Spinal cord (tissue), 10 donors: ENCODE results near the gene SLC51B. TPM values are rescaled to one million over a fixed set of nuclear protein-coding genes. Genes with fewer than 3 reads are reported as not detected.
"Not testable (repeated sequence)": the region's sequence is repeated elsewhere in the genome, so short reads cannot be mapped to it uniquely, and the experiment has no call there.

ENCODE experiments used
- DNase-seq, 6 donors: peaks; one replicate each; pipeline versions ENCODE4 v3.0.0 to v3.0.0-alpha.2; 2013 to 2015; ENCODE audit warnings: low spot score in 6 of 6, low read depth in 4 of 6
- H3K27ac ChIP-seq: one replicate; pipeline ENCODE4 v1.5.1; 2013; ENCODE audit warnings: low read depth, low read length, control low read depth
- H3K27me3 ChIP-seq: one replicate; pipeline ENCODE4 v1.6.1; 2013; ENCODE audit warnings: low read length; ENCODE audit not compliant: control insufficient read depth, insufficient read depth
- H3K36me3 ChIP-seq: one replicate; pipeline ENCODE4 v1.6.1; 2013; ENCODE audit warnings: low read length; ENCODE audit not compliant: control insufficient read depth, insufficient read depth
- H3K4me1 ChIP-seq: one replicate; pipeline ENCODE4 v1.6.1; 2013; ENCODE audit warnings: low read length; ENCODE audit not compliant: control insufficient read depth, insufficient read depth
- H3K4me3 ChIP-seq: one replicate; pipeline ENCODE4 v1.5.1; 2013; ENCODE audit warnings: low read depth, low read length, control low read depth
- H3K9me3 ChIP-seq: one replicate; pipeline ENCODE4 v1.6.1; 2013; ENCODE audit warnings: low read length; ENCODE audit not compliant: control insufficient read depth, insufficient read depth
- WGBS: methylation state at CpG from one replicate; pipeline ENCODE4 v1.1.5; 2013; ENCODE audit warnings: missing lambda C conversion rate; ENCODE audit not compliant: insufficient coverage; 5-methylcytosine and 5-hydroxymethylcytosine counted together
- polyA plus RNA-seq, 2 donors: library from polyadenylated mRNA; unstranded; fragments of 120-200 nt; gene quantifications; one replicate each; pipeline ENCODE4 v1.2.1, GENCODE V29; 2013; ENCODE audit not compliant: insufficient read length in 2 of 2
- total RNA-seq, 2 donors: library from RNA; depleted of rRNA in 1 of 2; stranded (reverse); fragments of 120-200 nt in 1 of 2; fragments of >200 nt in 1 of 2; gene quantifications; one replicate each; pipeline versions ENCODE4 v1.2.3 to v1.2.4, GENCODE V29; 2013 to 2014
- donor health status: healthy.

The SLC51B gene
- total and polyA plus RNA-seq, 4 donors, result 0.44 to 2.3 (median 1.1) TPM; not detected in 1

DNA sequence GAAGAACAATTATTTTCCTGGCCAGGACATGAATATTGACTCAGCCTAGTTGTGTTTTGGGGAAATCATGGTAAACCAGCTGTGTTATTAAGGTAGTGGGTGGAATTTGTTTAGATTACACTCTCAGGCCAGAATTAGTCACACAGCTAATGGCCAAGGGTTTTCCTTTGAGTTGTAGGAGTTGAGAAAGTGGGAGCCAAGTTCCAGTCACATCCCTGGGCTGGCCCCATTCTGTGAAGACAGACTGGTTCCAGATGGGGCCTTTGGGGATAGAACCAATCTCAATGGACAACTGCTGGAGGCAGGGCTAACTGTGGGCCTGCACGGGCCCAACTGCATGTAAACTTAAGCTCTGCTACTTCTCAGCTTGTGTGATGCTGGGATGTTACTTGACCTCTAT lies 24.0 kb downstream of the SLC51B start:
- peak overlapping the region; percentile 40 for H3K27ac ChIP-seq
- no peaks in the 10 kb centered on the region for H3K9me3 ChIP-seq
- peaks cover 36% of the 10 kb centered on the region for H3K27me3 ChIP-seq
- no peak for DNase-seq
- H3K4me1 ChIP-seq, result peaks cover 56% of the 10 kb centered on the region
- WGBS, result 80% methylated on average over 1 of the region's 1 CpG
- peaks cover 2% of the 10 kb centered on the region for H3K36me3 ChIP-seq
- H3K4me3 ChIP-seq, result no peak overlapping the region

DNA sequence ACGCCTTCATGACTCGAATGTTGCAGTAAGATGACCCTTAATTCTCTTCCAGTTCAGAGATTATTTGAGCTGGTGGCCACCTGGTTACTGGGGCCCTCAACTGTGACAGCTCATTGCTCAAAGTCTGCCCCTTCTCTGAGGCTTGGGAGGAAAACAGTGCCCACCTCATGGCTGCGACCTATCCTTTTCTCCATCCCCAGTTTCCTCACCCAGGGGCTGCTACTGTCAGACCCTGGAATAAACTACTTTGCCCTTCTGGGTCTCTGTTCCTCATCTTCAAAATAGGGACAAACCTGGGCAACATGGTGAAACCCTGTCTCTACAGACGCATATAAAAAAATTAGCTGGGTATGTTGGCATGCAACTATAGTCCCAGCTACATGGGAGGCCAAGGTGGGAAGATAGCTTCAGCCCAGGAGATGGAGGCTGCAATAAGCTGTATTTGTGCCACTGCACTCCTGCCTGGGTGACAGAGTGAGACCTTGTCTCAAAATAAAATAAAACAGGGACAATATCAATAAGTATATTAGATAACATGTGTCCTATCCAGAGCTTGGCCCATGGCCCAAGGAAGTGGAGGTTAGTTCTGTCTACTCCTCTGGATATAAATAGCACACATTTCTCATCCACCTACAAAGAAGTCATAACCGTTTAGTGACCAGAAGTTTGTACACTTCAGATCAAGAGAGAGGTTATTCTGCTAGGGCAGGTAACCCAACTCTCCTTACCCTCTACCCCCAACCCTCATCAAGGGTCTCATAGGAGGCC lies 24.8 kb downstream of the SLC51B start:
- Histone ChIP-seq H3K27me3 (peaks cover 33% of the 10 kb centered on the region), H3K27ac (peak overlapping the region; percentile 7), H3K36me3 (peaks cover 1% of the 10 kb centered on the region), H3K9me3 (no peaks in the 10 kb centered on the region), H3K4me1 (peaks cover 53% of the 10 kb centered on the region), H3K4me3 (no peak overlapping the region)
- WGBS, result 84% methylated on average over 4 of the region's 5 CpGs
- no peak for DNase-seq

DNA sequence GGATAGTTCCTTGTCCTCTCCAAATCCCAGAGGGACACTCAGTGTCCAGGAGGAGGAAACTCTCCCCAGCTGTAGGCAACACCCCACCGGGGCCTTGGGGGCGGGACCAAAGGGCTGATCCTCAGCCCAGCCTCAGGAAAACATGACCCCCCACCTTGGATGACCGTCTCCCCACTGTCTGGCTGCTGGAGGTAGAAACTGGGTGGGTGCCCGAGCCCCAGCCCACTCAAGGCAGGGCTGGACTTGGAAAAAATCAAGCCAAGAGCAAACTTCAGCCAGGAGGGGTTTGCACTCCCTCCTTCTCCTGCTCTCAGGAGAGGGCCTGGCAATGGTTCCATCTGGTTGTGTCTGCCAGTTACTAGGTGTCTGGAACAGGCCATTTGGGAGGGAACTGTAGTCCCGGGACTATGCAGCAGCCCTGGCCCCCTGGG lies 26.2 kb downstream of the SLC51B start:
- H3K4me3 ChIP-seq, result no peak overlapping the region
- H3K27me3 ChIP-seq, result peaks cover 24% of the 10 kb centered on the region
- WGBS, result 19% methylated on average over 2 of the region's 5 CpGs
- peak in 1 of 6 donors; percentile 84 for DNase-seq
- H3K4me1 ChIP-seq, result peaks cover 50% of the 10 kb centered on the region
- H3K9me3 ChIP-seq, result no peaks in the 10 kb centered on the region
- H3K36me3 ChIP-seq, result no peaks in the 10 kb centered on the region
- H3K27ac ChIP-seq, result peak overlapping the region; percentile 45

DNA sequence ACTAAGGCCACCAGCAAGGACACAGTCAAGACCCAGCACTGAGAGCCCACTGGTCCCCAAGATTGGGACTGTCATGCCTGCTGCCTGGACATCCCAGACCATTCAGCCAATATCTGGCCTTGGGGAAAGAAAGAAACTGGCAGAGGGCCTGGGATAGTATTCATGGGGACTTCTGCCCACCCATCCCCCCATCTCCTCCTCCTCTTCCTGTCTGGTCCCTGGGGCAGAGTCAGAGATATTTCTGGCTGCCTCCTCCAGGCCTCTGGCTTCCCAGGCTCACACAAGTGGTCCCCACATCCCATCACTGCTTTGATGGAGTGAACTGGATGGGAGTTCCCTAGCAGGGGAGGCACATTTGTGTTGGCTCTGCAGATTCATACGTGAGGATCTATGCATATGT lies 26.8 kb downstream of the SLC51B start:
- H3K36me3 ChIP-seq, result peaks cover 2% of the 10 kb centered on the region
- H3K27ac ChIP-seq, result peak overlapping the region; percentile 45
- no peak overlapping the region for H3K4me3 ChIP-seq
- no CpG with 5 or more reads among the region's 1 CpG for WGBS
- peak in 1 of 6 donors; percentile 66 for DNase-seq
- H3K27me3 ChIP-seq, result peaks cover 21% of the 10 kb centered on the region
- peaks cover 47% of the 10 kb centered on the region for H3K4me1 ChIP-seq
- H3K9me3 ChIP-seq, result no peaks in the 10 kb centered on the region

DNA sequence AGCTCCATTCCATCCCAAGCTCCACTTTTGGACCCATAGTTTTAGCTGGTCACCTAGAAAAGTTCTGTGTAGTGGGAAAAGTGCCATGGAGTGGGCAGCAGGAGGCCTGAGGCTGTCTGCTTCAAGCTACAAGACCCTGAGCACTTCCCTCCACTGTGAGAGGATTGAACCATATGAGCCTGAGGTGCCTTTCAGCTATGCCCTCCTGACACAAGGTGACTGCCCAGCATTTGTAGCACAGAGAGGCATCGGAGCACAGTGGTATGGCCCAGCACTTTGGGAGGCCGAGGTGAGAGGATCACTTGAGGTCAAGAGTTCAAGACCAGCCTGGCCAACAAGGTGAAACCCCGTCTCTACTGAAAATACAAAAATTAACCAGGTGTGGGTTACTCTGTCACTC lies 27.4 kb downstream of the SLC51B start:
- Histone ChIP-seq H3K4me1 (peaks cover 42% of the 10 kb centered on the region), H3K4me3 (no peak overlapping the region), H3K27ac (peak overlapping the region; percentile 40), H3K27me3 (peaks cover 19% of the 10 kb centered on the region), H3K36me3 (peaks cover 2% of the 10 kb centered on the region), H3K9me3 (no peaks in the 10 kb centered on the region)
- 95% methylated on average over 3 of the region's 3 CpGs for WGBS
- no peak for DNase-seq

DNA sequence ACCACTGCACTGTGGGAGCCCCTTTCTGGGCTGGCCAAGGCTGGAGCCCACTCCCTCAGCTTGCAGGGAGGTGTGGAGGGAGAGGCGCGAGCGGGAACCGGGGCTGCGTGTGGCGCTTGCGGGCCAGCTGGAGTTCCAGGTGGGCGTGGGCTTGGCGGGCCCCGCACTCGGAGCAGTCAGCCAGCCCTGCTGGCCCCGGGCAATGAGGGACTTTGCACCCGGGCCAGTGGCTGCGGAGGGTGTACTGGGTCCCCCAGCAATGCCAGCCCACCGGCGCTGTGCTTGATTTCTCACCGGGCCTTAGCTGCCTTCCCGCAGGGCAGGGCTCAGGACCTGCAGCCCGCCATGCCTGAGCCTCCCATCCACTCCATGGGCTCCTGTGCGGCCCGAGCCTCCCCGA lies 29.8 kb downstream of the SLC51B start:
- not testable (repeated sequence) for H3K27ac ChIP-seq, H3K4me3 ChIP-seq, H3K9me3 ChIP-seq, DNase-seq, H3K36me3 ChIP-seq
- peaks cover 33% of the 10 kb centered on the region for H3K27me3 ChIP-seq
- 96% methylated on average over 13 of the region's 22 CpGs for WGBS
- peaks cover 38% of the 10 kb centered on the region for H3K4me1 ChIP-seq

DNA sequence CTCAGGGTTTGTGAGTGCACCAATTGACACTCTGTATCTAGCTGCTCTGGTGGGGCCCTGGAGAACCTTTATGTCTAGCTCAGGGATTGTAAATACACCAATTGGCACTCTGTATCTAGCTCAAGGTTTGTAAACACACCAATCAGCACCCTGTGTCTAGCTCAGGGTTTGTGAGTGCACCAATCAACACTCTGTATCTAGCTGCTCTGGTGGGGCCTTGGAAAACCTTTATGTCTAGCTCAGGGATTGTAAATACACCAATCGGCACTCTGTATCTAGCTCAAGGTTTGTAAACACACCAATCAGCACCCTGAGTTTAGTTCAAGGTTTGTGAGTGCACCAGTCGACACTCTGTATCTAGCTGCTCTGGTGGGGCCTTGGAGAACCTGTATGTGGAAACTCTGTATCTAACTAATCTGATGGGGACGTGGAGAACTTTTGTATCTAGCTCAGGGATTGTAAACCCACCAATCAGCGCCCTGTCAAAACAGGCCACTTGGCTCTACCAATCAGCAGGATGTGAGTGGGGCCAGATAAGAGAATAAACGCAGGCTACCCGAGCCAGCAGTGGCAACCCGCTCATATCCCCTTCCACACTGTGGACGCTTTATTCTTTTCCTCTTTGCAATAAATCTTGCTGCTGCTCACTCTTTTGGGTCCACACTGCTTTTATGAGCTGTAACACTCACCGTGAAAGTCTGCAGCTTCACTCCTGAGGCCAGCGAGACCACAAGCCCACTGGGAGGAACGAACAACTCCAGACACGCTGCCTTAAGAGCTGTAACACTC lies 30.6 kb downstream of the SLC51B start:
- DNase-seq, H3K9me3 ChIP-seq, H3K4me3 ChIP-seq, H3K36me3 ChIP-seq, H3K27ac ChIP-seq: not testable (repeated sequence)
- Histone ChIP-seq H3K4me1 (peaks cover 33% of the 10 kb centered on the region), H3K27me3 (peaks cover 33% of the 10 kb centered on the region)
- 61% methylated on average over 10 of the region's 12 CpGs for WGBS

DNA sequence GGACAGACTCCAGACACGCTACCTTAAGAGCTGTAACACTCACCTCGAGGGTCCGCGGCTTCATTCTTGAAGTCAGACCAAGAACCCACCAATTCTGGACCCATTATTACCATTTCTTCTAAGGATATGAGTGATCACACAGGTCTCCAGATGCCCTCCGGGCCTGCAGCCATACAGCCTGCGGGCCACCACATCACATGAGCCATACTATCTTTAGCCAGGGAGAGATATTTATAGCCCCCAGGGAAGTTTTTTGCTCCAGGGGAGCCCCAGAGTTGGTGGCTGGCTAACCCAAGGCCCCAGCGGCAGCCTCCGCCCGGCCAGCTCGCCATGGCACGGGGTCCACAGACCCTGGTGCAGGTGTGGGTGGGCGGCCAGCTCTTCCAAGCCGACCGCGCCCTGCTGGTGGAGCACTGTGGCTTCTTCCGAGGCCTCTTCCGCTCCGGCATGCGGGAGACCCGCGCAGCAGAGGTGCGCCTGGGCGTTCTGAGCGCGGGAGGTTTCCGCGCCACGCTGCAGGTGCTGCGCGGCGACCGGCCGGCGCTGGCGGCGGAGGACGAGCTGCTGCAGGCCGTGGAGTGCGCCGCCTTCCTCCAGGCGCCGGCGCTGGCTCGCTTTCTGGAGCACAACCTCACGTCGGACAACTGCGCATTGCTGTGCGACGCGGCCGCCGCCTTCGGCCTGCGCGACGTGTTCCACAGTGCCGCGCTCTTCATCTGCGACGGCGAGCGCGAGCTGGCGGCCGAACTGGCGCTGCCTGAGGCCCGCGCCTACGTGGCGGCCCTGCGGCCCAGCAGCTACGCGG lies 31.5 kb downstream of the SLC51B start, which contains the start of gene KBTBD13:
Gene KBTBD13 (plus strand): TSS at position 261 of the 805 bp plus-strand sequence. CDS start 70 bp downstream, at position 331.
- peaks cover 31% of the 10 kb centered on the region for H3K4me1 ChIP-seq
- 50% methylated on average over 71 of the region's 73 CpGs for WGBS
- H3K9me3 ChIP-seq, result no peaks in the 10 kb centered on the region
- peaks cover 33% of the 10 kb centered on the region for H3K27me3 ChIP-seq
- H3K27ac ChIP-seq, result no peak within 1 kb of the TSS
- no peak for DNase-seq
- H3K4me3 ChIP-seq, result no peak within 1 kb of the TSS
- peaks cover 2% of the 10 kb centered on the region for H3K36me3 ChIP-seq

DNA sequence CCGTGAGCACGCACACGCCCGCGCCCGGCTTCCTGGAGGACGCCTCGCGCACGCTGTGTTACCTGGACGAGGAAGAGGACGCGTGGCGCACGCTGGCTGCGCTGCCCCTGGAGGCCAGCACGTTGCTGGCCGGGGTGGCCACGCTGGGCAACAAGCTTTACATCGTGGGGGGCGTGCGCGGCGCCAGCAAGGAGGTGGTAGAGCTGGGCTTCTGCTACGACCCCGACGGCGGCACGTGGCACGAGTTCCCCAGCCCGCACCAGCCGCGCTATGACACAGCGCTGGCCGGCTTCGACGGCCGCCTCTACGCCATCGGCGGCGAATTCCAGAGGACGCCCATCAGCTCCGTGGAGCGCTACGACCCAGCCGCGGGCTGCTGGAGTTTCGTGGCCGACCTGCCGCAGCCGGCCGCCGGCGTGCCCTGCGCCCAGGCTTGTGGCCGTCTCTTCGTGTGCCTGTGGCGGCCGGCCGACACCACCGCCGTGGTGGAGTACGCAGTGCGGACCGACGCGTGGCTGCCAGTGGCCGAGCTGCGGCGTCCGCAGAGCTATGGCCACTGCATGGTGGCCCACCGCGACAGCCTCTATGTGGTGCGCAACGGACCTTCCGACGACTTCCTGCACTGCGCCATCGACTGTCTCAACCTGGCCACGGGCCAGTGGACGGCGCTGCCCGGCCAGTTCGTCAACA lies 32.2 kb downstream of the SLC51B start:
- DNase-seq, result no peak
- Histone ChIP-seq H3K27ac (no peak overlapping the region), H3K9me3 (no peaks in the 10 kb centered on the region), H3K27me3 (peaks cover 33% of the 10 kb centered on the region), H3K36me3 (peaks cover 2% of the 10 kb centered on the region), H3K4me1 (peaks cover 32% of the 10 kb centered on the region), H3K4me3 (no peak overlapping the region)
- 47% methylated on average over 85 of the region's 85 CpGs for WGBS
